HepG2 (cell line): ENCODE data around the gene SOX12. TPM values are rescaled to one million over a fixed set of nuclear protein-coding genes. Genes with fewer than 3 reads are reported as not detected.
A peak's percentile ranks its signal among the peaks of the same experiment; 100 is the strongest.

Experiments used
- AGO2 ChIP-seq: fragments of 200-400 bp; formaldehyde crosslinking; optimal IDR thresholded peaks from 2 replicates; pipeline ENCODE3; 2017; ENCODE audit warnings: mild to moderate bottlenecking, low read depth, low read length, moderate library complexity
- AKAP8 ChIP-seq: sonication (generic); formaldehyde crosslinking; IDR thresholded peaks from 2 replicates; pipeline ENCODE4 v1.5.1; 2020; ENCODE audit warnings: mild to moderate bottlenecking, missing genetic modification reagents
- ATAD3A ChIP-seq: sonication (generic); formaldehyde crosslinking; IDR thresholded peaks from 2 replicates; pipeline ENCODE4 v1.4.0; 2020; ENCODE audit warnings: missing genetic modification reagents
- HOXD1 ChIP-seq: sonication (generic); formaldehyde crosslinking; IDR thresholded peaks from 2 replicates; pipeline ENCODE4 v1.5.0; 2020; ENCODE audit warnings: missing genetic modification reagents
- IRF2 ChIP-seq: IDR thresholded peaks from 2 replicates; pipeline ENCODE4 v1.6.1; 2018; ENCODE audit warnings: missing genetic modification reagents, missing compliant biosample characterization
- KLF12 ChIP-seq: sonication (generic); formaldehyde crosslinking; IDR thresholded peaks from 2 replicates; pipeline ENCODE4 v1.4.0; 2020; ENCODE audit warnings: missing genetic modification reagents, borderline replicate concordance
- MEF2D ChIP-seq: sonication (generic); formaldehyde crosslinking; IDR thresholded peaks from 2 replicates; pipeline ENCODE4 v1.5.1; 2020; ENCODE audit warnings: mild to moderate bottlenecking, missing genetic modification reagents
- MIXL1 ChIP-seq: IDR thresholded peaks from 2 replicates; pipeline ENCODE4 v1.6.1; 2016
- SCMH1 ChIP-seq: sonication (generic); formaldehyde crosslinking; IDR thresholded peaks from 2 replicates; pipeline ENCODE4 v1.9.0; 2021; ENCODE audit warnings: missing genetic modification reagents, mild to moderate bottlenecking, borderline replicate concordance
- SIN3A ChIP-seq: IDR thresholded peaks from 2 replicates; pipeline ENCODE4 v1.6.1; 2011; ENCODE audit warnings: low read depth, mild to moderate bottlenecking, control low read depth, low read length, borderline replicate concordance
- SP1 ChIP-seq, 2 experiments: fragments of 450-650 bp in 1 of 2; sonication (generic) in 1 of 2; formaldehyde crosslinking in 1 of 2; IDR thresholded peaks; 2 replicates each; pipeline versions ENCODE4 v1.4.0 to v1.6.1; 2016 to 2020; ENCODE audit warnings: missing genetic modification reagents in 1 of 2
- TAF1 ChIP-seq: sonication (generic); formaldehyde crosslinking; IDR thresholded peaks from 2 replicates; pipeline ENCODE4 v1.4.0; 2020; ENCODE audit warnings: missing genetic modification reagents
- THAP9 ChIP-seq: sonication (generic); formaldehyde crosslinking; IDR thresholded peaks from 2 replicates; pipeline ENCODE4; 2020; ENCODE audit warnings: missing genetic modification reagents, mild to moderate bottlenecking, borderline replicate concordance
- U2AF1 ChIP-seq: fragments of 200-400 bp; formaldehyde crosslinking; optimal IDR thresholded peaks from 2 replicates; pipeline ENCODE3; 2017; ENCODE audit warnings: mild to moderate bottlenecking, low read depth, low read length
- XBP1 ChIP-seq: sonication (generic); formaldehyde crosslinking; IDR thresholded peaks from 2 replicates; pipeline ENCODE4 v1.5.0; 2020; ENCODE audit warnings: missing genetic modification reagents
- ZBTB4 ChIP-seq: sonication (generic); formaldehyde crosslinking; IDR thresholded peaks from 2 replicates; pipeline ENCODE4 v1.4.0; 2020; ENCODE audit warnings: missing genetic modification reagents, mild to moderate bottlenecking, borderline replicate concordance
- ZNF710 ChIP-seq: sonication (generic); formaldehyde crosslinking; IDR thresholded peaks from 2 replicates; pipeline ENCODE4 v1.5.0; 2020; ENCODE audit warnings: mild to moderate bottlenecking, missing genetic modification reagents, borderline replicate concordance
- ZNF740 ChIP-seq: sonication (generic); formaldehyde crosslinking; IDR thresholded peaks from 2 replicates; pipeline ENCODE4 v1.4.0; 2020; ENCODE audit warnings: missing genetic modification reagents
- ZSCAN31 ChIP-seq: sonication (generic); formaldehyde crosslinking; IDR thresholded peaks from 2 replicates; pipeline ENCODE4 v1.5.0; 2020; ENCODE audit warnings: low read depth, mild to moderate bottlenecking, missing genetic modification reagents
- polyA plus RNA-seq, 8 experiments: library from polyadenylated mRNA; depleted of rRNA in 3 of 8; stranded (reverse) in 7 of 8; unstranded in 1 of 8; fragments of >200 nt; fragmentation: Illumina TruSeq in 4 of 8; extraction: Trizol in 4 of 8; gene quantifications; 2 replicates each; pipeline versions ENCODE4 v1.2.1 to v1.2.3, GENCODE V29; 2011 to 2016; ENCODE audit warnings: low read depth in 4 of 8, missing spikeins in 1 of 8, mixed read lengths in 1 of 8; ENCODE audit not compliant: insufficient read depth in 1 of 8
- total RNA-seq, 5 experiments: library from RNA; depleted of rRNA; stranded (reverse); fragments of >200 nt; fragmentation: Illumina TruSeq; extraction: Trizol; gene quantifications; 2 replicates each; pipeline ENCODE4 v1.2.3, GENCODE V29; 2016; ENCODE audit warnings: low read depth in 1 of 5
- TF ChIP-seq, protein P1 (sequence below): sonication (generic); formaldehyde crosslinking; IDR thresholded peaks from 2 replicates; pipeline ENCODE4 v1.5.0; 2020; ENCODE audit warnings: mild to moderate bottlenecking, missing genetic modification reagents, moderate library complexity

The SOX12 gene
- total and polyA plus RNA-seq, 2 of the 13 experiments (the other 11 are each of a cell fraction or from before 2014, with no cell fraction given): 10.0 to 18.7 TPM

- TF ChIP-seq AGO2: peak; percentile 51
- 0 out of 2 replicates have a peak, but pooled peaks have one; percentile 21 for TF ChIP-seq THAP9 (CRISPR knock-in tag)
- 0 out of 2 replicates have a peak, but pooled peaks have one; percentile 4 for TF ChIP-seq ZSCAN31 (CRISPR knock-in tag)
- no peak for TF ChIP-seq MIXL1
- no peak for TF ChIP-seq SP1 (IDR thresholded peaks at IDR 0.05)
- 0 out of 2 replicates have a peak, but pooled peaks have one; percentile 4 for TF ChIP-seq SP1 (CRISPR knock-in tag; IDR thresholded peaks at IDR 0.05)
- no peak for TF ChIP-seq SCMH1 (CRISPR knock-in tag)
- peak; percentile 36; the same call in 1 of the 2 replicates for TF ChIP-seq XBP1
- 0 out of 2 replicates have a peak, but pooled peaks have one; percentile 47 for TF ChIP-seq HOXD1 (CRISPR knock-in tag)
- TF ChIP-seq U2AF1: no peak
- no peak for TF ChIP-seq MEF2D (CRISPR knock-in tag)
- 0 out of 2 replicates have a peak, but pooled peaks have one; percentile 18 for TF ChIP-seq ZNF710 (CRISPR knock-in tag)
- TF ChIP-seq, protein P1, sequence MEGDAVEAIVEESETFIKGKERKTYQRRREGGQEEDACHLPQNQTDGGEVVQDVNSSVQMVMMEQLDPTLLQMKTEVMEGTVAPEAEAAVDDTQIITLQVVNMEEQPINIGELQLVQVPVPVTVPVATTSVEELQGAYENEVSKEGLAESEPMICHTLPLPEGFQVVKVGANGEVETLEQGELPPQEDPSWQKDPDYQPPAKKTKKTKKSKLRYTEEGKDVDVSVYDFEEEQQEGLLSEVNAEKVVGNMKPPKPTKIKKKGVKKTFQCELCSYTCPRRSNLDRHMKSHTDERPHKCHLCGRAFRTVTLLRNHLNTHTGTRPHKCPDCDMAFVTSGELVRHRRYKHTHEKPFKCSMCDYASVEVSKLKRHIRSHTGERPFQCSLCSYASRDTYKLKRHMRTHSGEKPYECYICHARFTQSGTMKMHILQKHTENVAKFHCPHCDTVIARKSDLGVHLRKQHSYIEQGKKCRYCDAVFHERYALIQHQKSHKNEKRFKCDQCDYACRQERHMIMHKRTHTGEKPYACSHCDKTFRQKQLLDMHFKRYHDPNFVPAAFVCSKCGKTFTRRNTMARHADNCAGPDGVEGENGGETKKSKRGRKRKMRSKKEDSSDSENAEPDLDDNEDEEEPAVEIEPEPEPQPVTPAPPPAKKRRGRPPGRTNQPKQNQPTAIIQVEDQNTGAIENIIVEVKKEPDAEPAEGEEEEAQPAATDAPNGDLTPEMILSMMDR: no peak
- no peak for TF ChIP-seq ATAD3A (CRISPR knock-in tag)
- TF ChIP-seq AKAP8 (CRISPR knock-in tag): no peak
- TF ChIP-seq ZNF740 (CRISPR knock-in tag): no peak
- 0 out of 2 replicates have a peak, but pooled peaks have one; percentile 3 for TF ChIP-seq TAF1 (CRISPR knock-in tag)
- TF ChIP-seq IRF2 (CRISPR knock-in tag): no peak
- 0 out of 2 replicates have a peak, but pooled peaks have one; percentile 38 for TF ChIP-seq SIN3A
- TF ChIP-seq ZBTB4 (CRISPR knock-in tag): 0 out of 2 replicates have a peak, but pooled peaks have one; percentile 4
- TF ChIP-seq KLF12: peak; percentile 31; the same call in 1 of the 2 replicates
Measured at GRCh38 chr20:329851-330232, 4.5 kb downstream of the SOX12 start (continued).
